ENCODE measurements around the gene TRPV4. TPM values are rescaled to one million over a fixed set of nuclear protein-coding genes. Genes with fewer than 3 reads are reported as not detected.

Gene TRPV4
- total and polyA plus RNA-seq, 2 experiments from 2014 or later, result 0.66 to 1.1 TPM

- H2AFZ ChIP-seq, result peak overlapping the region; percentile 63
- peaks cover 43% of the 10 kb centered on the region for H3K4me1 ChIP-seq (ENCODE audit: insufficient read depth)
- Mint-ChIP-seq H3K27me3 (ENCODE audit: insufficient read depth, low read depth, poor library complexity) (peaks cover 4% of the 10 kb centered on the region), H3K4me3 (peak overlapping the region; percentile 89), H3K36me3 (ENCODE audit: low read depth) (no peaks in the 10 kb centered on the region; the same call in 2 of the 3 replicates), H3K4me1 (peaks cover 49% of the 10 kb centered on the region), H3K9me3 (no peaks in the 10 kb centered on the region), H3K27ac (0 out of 2 replicates have a peak overlapping the region, but pooled peaks have one; percentile 17)
- H3K27me3 ChIP-seq (ENCODE audit: insufficient read depth), result no peaks in the 10 kb centered on the region
- peak overlapping the region; percentile 95 for H3K4me3 ChIP-seq
- peaks cover 22% of the 10 kb centered on the region for H4K20me1 ChIP-seq (replicated peaks; ENCODE audit: insufficient read depth)
- ATAC-seq, result peak; percentile 9
- H3K4me2 ChIP-seq, result peak overlapping the region; percentile 100
- H3F3A ChIP-seq (replicated peaks; ENCODE audit: low read depth), result peaks cover 3% of the 10 kb centered on the region; the same call in 1 of the 2 replicates
- H3K9me2 ChIP-seq (ENCODE audit: insufficient read depth), result no peaks in the 10 kb centered on the region
- H3K36me3 ChIP-seq (ENCODE audit: insufficient read depth), result no peaks in the 10 kb centered on the region
- TF ChIP-seq JUNB (IDR thresholded peaks at IDR 0.05; ENCODE audit: unreplicated experiment) (no peak), NANOG (IDR thresholded peaks at IDR 0.05; ENCODE audit: borderline replicate concordance) (no peak), STAT1 (IDR thresholded peaks at IDR 0.05; ENCODE audit: unreplicated experiment) (no peak), EZH2phosphoT487 (IDR thresholded peaks at IDR 0.05; ENCODE audit: unreplicated experiment) (no peak), CREB1 (CRISPR knock-in tag; IDR thresholded peaks at IDR 0.05; ENCODE audit: low read depth) (no peak)
- H3K27ac ChIP-seq (ENCODE audit: low read depth), result 0 out of 2 replicates have a peak overlapping the region, but pooled peaks have one; percentile 32
- DNase-seq (ENCODE audit: low spot score), result peak; percentile 42
- H3K79me2 ChIP-seq (replicated peaks; ENCODE audit: insufficient read depth), result peaks cover 55% of the 10 kb centered on the region
Observed at GRCh38 chr12:109879351-109880042, 46.3 kb upstream of the TRPV4 start.

- H3K9me3 Mint-ChIP-seq, result no peaks in the 10 kb centered on the region
Observed at GRCh38 chr12:109878749-109879148, 45.6 kb upstream of the TRPV4 start.

More at GRCh38 chr12:109878749-109879148, 45.6 kb upstream of the TRPV4 start:
- H3K4me2 ChIP-seq, result peak overlapping the region; percentile 100
- peaks cover 62% of the 10 kb centered on the region for H3K79me2 ChIP-seq (replicated peaks; ENCODE audit: insufficient read depth)
- no peaks in the 10 kb centered on the region for H3K27me3 ChIP-seq (ENCODE audit: insufficient read depth)
- no peak overlapping the region; the same call in 1 of the 2 replicates for H2AFZ ChIP-seq
- Mint-ChIP-seq H3K27me3 (ENCODE audit: insufficient read depth, low read depth, poor library complexity) (peaks cover 4% of the 10 kb centered on the region), H3K4me3 (peak overlapping the region; percentile 89), H3K27ac (no peak overlapping the region), H3K36me3 (ENCODE audit: low read depth) (no peaks in the 10 kb centered on the region; the same call in 2 of the 3 replicates), H3K4me1 (peaks cover 51% of the 10 kb centered on the region)
- H3K4me3 ChIP-seq, result peak overlapping the region; percentile 95
- no peak overlapping the region for H3K27ac ChIP-seq (ENCODE audit: low read depth)
- DNase-seq (ENCODE audit: low spot score), result no peak
- no peak for ATAC-seq
- peaks cover 43% of the 10 kb centered on the region for H3K4me1 ChIP-seq (ENCODE audit: insufficient read depth)
- no peaks in the 10 kb centered on the region for H3K9me2 ChIP-seq (ENCODE audit: insufficient read depth)
- H3F3A ChIP-seq (replicated peaks; ENCODE audit: low read depth), result peaks cover 3% of the 10 kb centered on the region; the same call in 1 of the 2 replicates
- H4K20me1 ChIP-seq (replicated peaks; ENCODE audit: insufficient read depth), result peaks cover 26% of the 10 kb centered on the region
- no peaks in the 10 kb centered on the region for H3K36me3 ChIP-seq (ENCODE audit: insufficient read depth)
- TF ChIP-seq ETS1 (IDR thresholded peaks at IDR 0.05), result no peak
- no peak for TF ChIP-seq POLR2AphosphoS5 (IDR thresholded peaks at IDR 0.05; ENCODE audit: low read depth)
- TF ChIP-seq JUNB (IDR thresholded peaks at IDR 0.05; ENCODE audit: unreplicated experiment), result no peak
- TF ChIP-seq EZH2phosphoT487 (IDR thresholded peaks at IDR 0.05; ENCODE audit: unreplicated experiment), result no peak
- no peak for TF ChIP-seq ZNF462 (CRISPR knock-in tag; IDR thresholded peaks at IDR 0.05)
- no peak for TF ChIP-seq CTCF (conservative IDR thresholded peaks at IDR 0.05; ENCODE audit: low read depth in 2 of 2)
- TF ChIP-seq ZNF114 (CRISPR knock-in tag; IDR thresholded peaks at IDR 0.05), result no peak
- no peak for TF ChIP-seq ZNF331 (CRISPR knock-in tag; IDR thresholded peaks at IDR 0.05; ENCODE audit: low read depth)
- TF ChIP-seq EZH2 (IDR thresholded peaks at IDR 0.05; ENCODE audit: low read depth, unreplicated experiment), result no peak
- no peak for TF ChIP-seq STAT1 (IDR thresholded peaks at IDR 0.05; ENCODE audit: unreplicated experiment)

All from GM23338 (cell line).